Esophagus muscularis mucosa (tissue), 3 donors: Measurements from ENCODE around the gene ADAMTS7.

ENCODE experiments used
- POLR2AphosphoS5 ChIP-seq, 2 donors: sonication (generic); formaldehyde crosslinking; IDR thresholded peaks; one replicate each; pipeline ENCODE4 v1.6.1; 2017; ENCODE audit warnings: antibody characterized with exemption in 2 of 2
- TF ChIP-seq, protein P1 (sequence below), 3 experiments: fragments of 200-600 bp in 2 of 3; fragments of 450-650 bp in 1 of 3; sonication (generic) in 2 of 3; IDR thresholded peaks; one replicate each; pipeline ENCODE4 v1.5.1; 2017 to 2019; ENCODE audit warnings: antibody characterized with exemption in 3 of 3, mild to moderate bottlenecking in 2 of 3, moderate library complexity in 1 of 3

DNA sequence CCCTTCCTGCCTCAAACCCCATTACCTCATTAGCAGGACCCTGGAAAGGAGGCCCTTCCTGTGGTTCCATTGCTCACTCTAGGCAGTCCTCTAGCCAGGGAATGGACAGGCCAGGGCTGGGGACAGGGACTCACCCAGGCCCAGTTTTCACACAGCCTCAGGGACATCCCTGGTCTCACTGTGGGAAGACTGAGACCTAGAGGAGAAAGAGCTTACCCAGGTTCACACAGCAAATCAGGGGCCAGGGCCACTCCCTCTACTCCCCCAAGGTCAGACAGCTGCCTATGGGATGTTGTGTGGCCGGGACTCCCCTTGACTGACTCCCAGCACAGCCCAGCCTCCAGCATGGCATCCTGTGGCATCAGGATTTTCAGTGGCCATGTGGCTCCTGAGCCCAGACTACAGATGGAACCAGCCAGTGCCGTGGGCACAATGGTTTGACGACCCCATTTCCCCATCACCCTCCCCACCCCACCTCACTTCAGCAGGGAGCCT is 49.3 kb downstream of the ADAMTS7 start:
- TF ChIP-seq, protein P1, sequence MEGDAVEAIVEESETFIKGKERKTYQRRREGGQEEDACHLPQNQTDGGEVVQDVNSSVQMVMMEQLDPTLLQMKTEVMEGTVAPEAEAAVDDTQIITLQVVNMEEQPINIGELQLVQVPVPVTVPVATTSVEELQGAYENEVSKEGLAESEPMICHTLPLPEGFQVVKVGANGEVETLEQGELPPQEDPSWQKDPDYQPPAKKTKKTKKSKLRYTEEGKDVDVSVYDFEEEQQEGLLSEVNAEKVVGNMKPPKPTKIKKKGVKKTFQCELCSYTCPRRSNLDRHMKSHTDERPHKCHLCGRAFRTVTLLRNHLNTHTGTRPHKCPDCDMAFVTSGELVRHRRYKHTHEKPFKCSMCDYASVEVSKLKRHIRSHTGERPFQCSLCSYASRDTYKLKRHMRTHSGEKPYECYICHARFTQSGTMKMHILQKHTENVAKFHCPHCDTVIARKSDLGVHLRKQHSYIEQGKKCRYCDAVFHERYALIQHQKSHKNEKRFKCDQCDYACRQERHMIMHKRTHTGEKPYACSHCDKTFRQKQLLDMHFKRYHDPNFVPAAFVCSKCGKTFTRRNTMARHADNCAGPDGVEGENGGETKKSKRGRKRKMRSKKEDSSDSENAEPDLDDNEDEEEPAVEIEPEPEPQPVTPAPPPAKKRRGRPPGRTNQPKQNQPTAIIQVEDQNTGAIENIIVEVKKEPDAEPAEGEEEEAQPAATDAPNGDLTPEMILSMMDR (IDR thresholded peaks at IDR 0.05), result no peak
- TF ChIP-seq POLR2AphosphoS5 (IDR thresholded peaks at IDR 0.05), result no peak
